Measurements from ENCODE around the gene MAP3K19. TPM values are rescaled to one million over a fixed set of nuclear protein-coding genes. Genes with fewer than 3 reads are reported as not detected.
"Not testable (repeated sequence)": the region's sequence is repeated elsewhere in the genome, so short reads cannot be mapped to it uniquely, and the experiment has no call there.

The MAP3K19 gene
- total and polyA plus RNA-seq, 2 of the 8 experiments (the other 6 are each of a cell fraction or from before 2014, with no cell fraction given), result not detected

DNA sequence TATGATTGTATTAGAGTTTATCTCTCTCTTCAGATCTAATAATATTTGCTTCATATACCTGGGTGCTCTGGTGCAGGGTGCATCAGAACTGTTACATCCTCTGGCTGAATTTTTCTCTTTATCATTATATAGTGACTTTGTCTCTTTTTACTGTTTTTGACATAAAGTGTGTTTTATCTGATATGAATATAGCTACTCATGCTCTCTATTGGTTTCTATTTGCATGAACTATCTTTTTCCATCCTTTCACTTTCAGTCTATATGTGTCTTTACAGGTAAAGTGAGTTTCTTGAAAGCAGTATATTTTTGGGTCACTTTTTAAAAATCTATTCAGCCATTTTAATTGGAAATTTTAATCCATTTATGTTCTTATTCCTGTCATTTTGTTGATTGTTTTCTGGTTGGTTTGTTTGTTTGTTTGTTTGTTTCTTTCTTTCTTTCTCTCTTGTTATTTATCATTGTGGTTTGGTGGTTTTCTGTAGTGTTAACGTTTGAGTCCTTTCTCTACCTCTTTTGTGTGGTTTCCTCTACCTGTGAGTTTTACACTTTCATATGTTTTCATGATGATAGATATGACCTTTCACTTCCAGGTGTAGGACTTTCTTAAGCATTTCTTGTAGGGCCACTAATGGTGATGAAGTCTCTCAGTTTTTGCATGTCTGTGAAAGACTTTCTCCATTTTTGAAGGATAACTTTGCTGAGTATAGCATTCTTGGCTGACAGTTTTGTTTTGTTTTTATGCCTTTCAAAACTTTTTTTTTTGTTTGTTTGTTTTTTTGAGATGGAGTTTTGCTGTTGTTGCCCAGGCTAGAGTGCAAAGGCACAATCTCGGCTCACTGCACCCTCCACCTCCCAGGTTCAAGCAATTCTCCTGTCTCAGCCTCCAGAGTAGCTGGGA, 73.8 kb downstream of the MAP3K19 start (continued):
- no peak for TF ChIP-seq EZH2 (IDR thresholded peaks at IDR 0.05; ENCODE audit: low read depth, low read length, severe bottlenecking)
- no peak for TF ChIP-seq YY1 (IDR thresholded peaks at IDR 0.05; ENCODE audit: low read depth, low read length)
- TF ChIP-seq TBP (IDR thresholded peaks at IDR 0.05; ENCODE audit: low read depth, low read length), result no peak

GRCh38 chr2:134967166-134967565, 80.1 kb downstream of the MAP3K19 start:
- H3K4me3 ChIP-seq (ENCODE audit: extremely low read depth in 1 of 4, insufficient read depth in 2 of 4, low read depth in 3 of 4, low read length in 4 of 4); H2BK20ac ChIP-seq (ENCODE audit: low read length); H3K79me2 ChIP-seq (ENCODE audit: control insufficient read depth in 1 of 2, insufficient read depth in 2 of 2, low read length in 2 of 2); H3K4me2 ChIP-seq (ENCODE audit: insufficient read depth in 1 of 2, low read depth in 2 of 2, low read length in 2 of 2); H2BK12ac ChIP-seq (ENCODE audit: low read depth, low read length); H3K56ac ChIP-seq (replicated peaks; ENCODE audit: insufficient read length, low read depth, low read length); H3K14ac ChIP-seq (ENCODE audit: insufficient read length); H4K20me1 ChIP-seq (replicated peaks in 1 of 2; ENCODE audit: control insufficient read depth in 1 of 2, insufficient read depth in 2 of 2, low read length in 2 of 2); CTCF ChIA-PET (ENCODE audit: partially characterized antibody); H2AFZ ChIP-seq (ENCODE audit: low read length); FAIRE-seq; DNase-seq (ENCODE audit: low read depth in 1 of 2, low spot score in 2 of 2); H2BK120ac ChIP-seq (replicated peaks; ENCODE audit: low read depth, low read length); H3K23ac ChIP-seq (ENCODE audit: insufficient read length); H3K27ac ChIP-seq (ENCODE audit: low read depth, low read length); H2BK5ac ChIP-seq (ENCODE audit: low read depth, low read length); H4K91ac ChIP-seq (replicated peaks; ENCODE audit: insufficient read length, low read length); H4K5ac ChIP-seq (ENCODE audit: insufficient read length, low read depth, low read length); H3K9ac ChIP-seq (replicated peaks in 1 of 4; ENCODE audit: extremely low read depth in 1 of 4, low read depth in 3 of 4, low read length in 3 of 4); H2BK15ac ChIP-seq (ENCODE audit: low read length); POLR2A ChIA-PET (ENCODE audit: partially characterized antibody); H3K36me3 ChIP-seq (ENCODE audit: control insufficient read depth in 2 of 4, insufficient read depth in 4 of 4, low read length in 3 of 4); H3K23me2 ChIP-seq (ENCODE audit: low read depth, low read length); H3K27me3 ChIP-seq (replicated peaks in 1 of 4; ENCODE audit: control insufficient read depth in 3 of 4, extremely low read depth in 1 of 4, insufficient read depth in 3 of 4, low read length in 3 of 4); H3K79me1 ChIP-seq (ENCODE audit: low read depth, low read length); H4K8ac ChIP-seq (ENCODE audit: extremely low read depth, insufficient read depth, low read length); H3K18ac ChIP-seq (ENCODE audit: extremely low read depth, low read length); H2AK5ac ChIP-seq (ENCODE audit: low read depth, low read length); H3K4ac ChIP-seq (replicated peaks; ENCODE audit: insufficient read length, low read depth, low read length); H3K4me1 ChIP-seq (replicated peaks in 1 of 4; ENCODE audit: control insufficient read depth in 3 of 4, insufficient read depth in 4 of 4, low read length in 3 of 4): not testable (repeated sequence)
- WGBS, 2 experiments (ENCODE audit: extremely low coverage in 1 of 2, insufficient coverage in 1 of 2, insufficient read length in 1 of 2, insufficient replicate concordance in 2 of 2, low coverage in 1 of 2, low lambda C conversion rate in 2 of 2, missing lambda C conversion rate in 1 of 2), result 88% methylated on average over 10 of the region's 10 CpGs; no CpG with 5 or more reads in 1 of the 2 experiments
- peaks cover 5 to 11% of the 10 kb centered on the region in 2 experiments; a peak in 2 of 4 replicates for H3K9me3 ChIP-seq (ENCODE audit: insufficient read depth in 2 of 2, low read depth in 1 of 2, low read length in 1 of 2)

All from H1 (cell line).